Sciatic nerve (tissue), 2 donors: ENCODE measurements around the gene ZCCHC18. TPM values are rescaled to one million over a fixed set of nuclear protein-coding genes. Genes with fewer than 3 reads are reported as not detected.
A peak's percentile ranks its signal among the peaks of the same experiment; 100 is the strongest.
"Not testable (repeated sequence)": the region's sequence is repeated elsewhere in the genome, so short reads cannot be mapped to it uniquely, and the experiment has no call there.

ENCODE experiments used
- ATAC-seq: fragments of 200-7000 bp; cut with Tn5 transposase; one replicate; pipeline ENCODE4 v1.9.1; 2020; ENCODE audit warnings: mild to moderate bottlenecking, moderate library complexity
- DNase-seq: peaks from one replicate; pipeline ENCODE4 v3.0.0-alpha.2; 2020; ENCODE audit warnings: low spot score
- intact Hi-C: fragments of 100-400 bp; cut with DNase I; formaldehyde crosslinking; loops from one replicate; pipeline ENCODE4 v1.14.2; 2022
- total RNA-seq: library from RNA; stranded (reverse); fragmentation: NEBNext Ultra II Directional; extraction: Animal tissue kit (Norgen Biotek cat#: 25700); gene quantifications from one replicate; pipeline ENCODE4 v1.2.1, GENCODE V29; 2021
- donor health status: DM: no; HTN: no; CAD: no.
- donor health status: DM: no; HTN: no; CAD: no.

ZCCHC18 gene
- 1.5 TPM for total RNA-seq

GRCh38 chrX:104112326-104112951 lies at the start of gene ZCCHC18:
TSS of gene ZCCHC18 (plus strand) at chrX:104112523. CDS start at chrX:104114112, 1,589 bp downstream.
- DNase-seq (peak; percentile 73), ATAC-seq (peak; percentile 85)
- intact Hi-C loops = no loop called here

GRCh38 chrX:104062636-104063035 lies 49.7 kb upstream of the ZCCHC18 start:
- ATAC-seq, intact Hi-C loops, DNase-seq: not testable (repeated sequence)

DNA sequence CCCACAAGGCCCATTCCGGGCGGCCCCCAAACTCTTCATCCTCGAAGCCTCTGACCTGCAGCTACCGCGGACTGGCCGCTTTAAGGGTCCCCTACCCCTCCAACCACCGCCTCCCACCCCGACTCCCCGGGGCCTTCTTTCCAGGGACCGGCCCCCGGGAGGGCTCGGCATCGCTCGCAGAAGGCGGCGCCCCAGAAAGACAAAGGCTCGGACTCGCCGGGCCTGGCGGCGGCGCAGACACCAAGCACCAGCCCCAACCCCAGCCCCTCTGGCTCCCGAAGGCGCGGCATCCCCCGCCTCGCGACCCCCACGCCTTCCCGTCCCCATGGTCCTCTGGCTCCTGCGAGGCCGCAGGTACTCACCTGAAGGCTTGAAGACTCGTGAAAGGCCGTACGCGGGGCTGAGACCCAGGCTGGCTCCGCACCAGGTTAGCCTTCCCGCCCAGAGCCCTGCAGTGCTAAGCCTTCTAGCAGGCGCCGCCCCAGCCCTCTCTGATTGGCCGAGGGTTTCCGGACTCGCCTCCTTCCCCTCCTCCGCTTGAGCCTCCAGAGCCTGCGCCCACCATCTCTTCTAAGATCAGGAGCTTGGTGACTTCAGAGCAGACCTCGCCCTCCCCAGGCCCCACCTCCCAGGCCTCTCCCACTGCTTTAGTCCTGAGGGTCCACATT lies 36.4 kb upstream of the ZCCHC18 start, which contains the start of gene TMSB15C:
TMSB15C (minus strand) TSS at position 459 of the 668 bp plus-strand sequence.
- DNase-seq, intact Hi-C loops: not testable (repeated sequence)
- ATAC-seq = peak; percentile 97

DNA sequence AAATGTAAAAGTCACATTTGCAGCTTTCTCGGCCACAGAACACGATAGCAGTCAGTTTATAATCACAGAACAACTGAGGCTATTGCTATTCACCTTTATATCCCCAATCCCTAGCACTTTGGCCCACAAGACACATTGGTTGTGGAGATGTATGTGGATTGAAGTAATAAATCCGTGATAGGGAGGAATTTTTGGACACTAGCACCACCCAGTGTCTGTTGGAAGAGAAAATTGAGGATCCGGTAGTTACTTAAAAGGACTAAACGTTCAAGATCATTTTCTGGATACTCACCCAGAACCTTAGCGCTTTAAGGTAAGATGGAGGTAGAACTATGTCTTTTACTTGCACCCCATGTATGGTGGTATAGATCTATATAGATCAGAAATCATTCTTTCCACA lies 34.5 kb upstream of the ZCCHC18 start:
- intact Hi-C loops, ATAC-seq, DNase-seq: not testable (repeated sequence)

- DNase-seq (no peak), ATAC-seq (no peak)
- intact Hi-C loops = no loop called here
Measured at GRCh38 chrX:104084063-104084462, 28.3 kb upstream of the ZCCHC18 start.

GRCh38 chrX:104084534-104085277 lies 27.6 kb upstream of the ZCCHC18 start:
- DNase-seq (no peak), ATAC-seq (no peak)
- intact Hi-C loops = no loop called here

DNA sequence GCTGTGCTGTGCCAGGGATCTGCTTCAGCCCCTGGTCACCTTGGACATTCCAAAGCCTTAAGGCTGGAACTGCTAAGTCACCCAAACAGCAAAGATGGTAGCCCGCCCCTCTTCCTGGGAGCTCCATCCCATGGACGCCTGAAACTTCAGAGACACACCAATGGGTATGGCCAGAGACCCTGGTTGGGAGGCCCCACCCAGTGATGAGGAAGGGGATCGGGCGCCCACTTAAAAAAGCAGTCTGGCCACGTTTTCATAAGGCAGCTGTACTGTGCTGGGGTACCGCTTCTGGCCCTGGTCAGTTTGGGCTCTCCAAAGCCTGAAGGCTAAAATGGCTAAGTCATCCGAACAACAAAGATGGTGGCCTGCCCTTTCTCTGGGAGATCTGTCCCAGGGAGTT lies 26.8 kb upstream of the ZCCHC18 start:
- DNase-seq (no peak), ATAC-seq (no peak)
- intact Hi-C loops = no loop called here

GRCh38 chrX:104085919-104086318 lies 26.4 kb upstream of the ZCCHC18 start:
- ATAC-seq = no peak
- DNase-seq = no peak
- intact Hi-C loops = no loop called here

DNA sequence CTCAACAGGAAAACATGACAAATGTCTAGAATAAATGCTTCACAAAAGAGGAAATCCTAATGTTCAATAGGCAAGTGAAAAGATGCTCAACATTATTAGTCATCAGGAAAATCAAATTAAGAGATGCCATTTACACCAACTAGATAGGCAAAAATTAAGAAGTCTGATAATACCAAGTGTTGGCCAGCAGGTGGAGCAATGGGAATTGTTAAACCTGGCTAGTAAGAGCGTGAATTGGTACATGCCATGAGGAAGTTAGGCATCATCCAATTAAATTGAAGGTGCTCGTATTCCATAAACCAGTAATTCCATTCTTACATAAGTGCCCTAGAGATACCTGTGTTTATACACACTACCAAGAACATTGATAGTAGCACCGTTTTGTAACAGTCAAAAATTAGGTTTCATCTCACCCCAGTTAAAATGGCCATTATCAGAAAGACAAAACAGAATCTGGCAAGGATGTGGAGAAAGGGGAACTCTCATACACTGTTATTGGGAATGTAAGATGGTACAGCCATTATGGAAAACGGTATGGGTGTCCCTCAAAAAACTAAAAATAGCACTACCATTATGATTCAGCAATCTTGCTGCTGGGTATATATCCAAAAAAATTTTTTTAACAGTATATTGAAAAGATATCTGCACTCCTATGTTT lies 14.0 kb upstream of the ZCCHC18 start:
- ATAC-seq (peak; percentile 53), DNase-seq (no peak)
- intact Hi-C loops = no loop called here

- no peak for ATAC-seq
- intact Hi-C loops = no loop called here
- no peak for DNase-seq
Measured at GRCh38 chrX:104098919-104099318, 13.4 kb upstream of the ZCCHC18 start.

DNA sequence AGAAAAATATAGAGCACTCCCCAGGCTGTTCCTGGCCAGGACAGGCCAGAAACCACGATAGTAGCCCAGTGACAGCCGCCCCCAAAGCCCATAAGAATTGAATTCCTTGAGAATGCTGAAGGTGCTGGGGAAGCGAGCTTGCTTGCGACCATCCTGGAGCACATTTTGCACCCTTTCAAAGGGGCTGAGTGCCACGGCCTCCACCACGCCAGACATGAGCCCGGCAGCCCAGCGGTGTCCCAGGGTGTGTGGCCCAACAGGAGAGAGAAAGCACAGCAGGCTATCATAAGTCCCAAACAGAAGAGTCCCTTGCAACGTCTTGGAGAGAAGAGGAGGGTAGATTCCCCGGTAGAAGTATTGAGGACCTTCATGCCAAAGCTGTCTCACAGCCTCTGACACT lies 7.6 kb upstream of the ZCCHC18 start:
- intact Hi-C loops = no loop called here
- DNase-seq (no peak), ATAC-seq (no peak)

GRCh38 chrX:104105330-104106262 lies 6.7 kb upstream of the ZCCHC18 start:
- ATAC-seq (no peak), DNase-seq (no peak)
- intact Hi-C loops = no loop called here

GRCh38 chrX:104108955-104109354 lies 3.4 kb upstream of the ZCCHC18 start:
- ATAC-seq (no peak), DNase-seq (no peak)
- intact Hi-C loops = no loop called here

- intact Hi-C loops, ATAC-seq, DNase-seq: not testable (repeated sequence)
Measured at GRCh38 chrX:104110491-104111240, 1.7 kb upstream of the ZCCHC18 start.

- intact Hi-C loops = no loop called here
- DNase-seq = peak; percentile 64
- peak; percentile 71 for ATAC-seq
Measured at GRCh38 chrX:104113222-104113965, 1.1 kb downstream of the ZCCHC18 start.

- DNase-seq (no peak), ATAC-seq (no peak)
- intact Hi-C loops = no loop called here
Measured at GRCh38 chrX:104117759-104118158, 5.4 kb downstream of the ZCCHC18 start.

DNA sequence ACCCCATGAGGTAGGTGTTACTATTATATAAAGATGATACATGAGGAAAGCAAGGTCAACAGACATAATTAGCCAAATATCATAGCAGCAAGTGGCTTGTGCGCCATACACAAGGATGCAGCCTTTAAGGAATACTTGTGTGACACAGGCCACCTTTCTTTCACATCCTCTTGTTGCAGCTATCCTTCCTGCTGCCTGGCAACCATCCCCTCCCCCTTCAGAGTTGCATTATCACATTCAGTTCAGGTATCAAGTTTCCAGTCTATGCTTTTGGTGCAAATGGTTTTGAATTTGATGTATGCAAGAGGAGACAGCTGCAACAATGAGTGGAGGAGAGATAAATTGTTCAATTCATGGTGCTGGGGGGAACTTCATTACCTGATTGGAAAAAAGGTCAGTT lies 6.4 kb downstream of the ZCCHC18 start:
- no peak for DNase-seq
- intact Hi-C loops = no loop called here
- no peak for ATAC-seq
